GM10266 (cell line): ENCODE results near the gene STXBP6.
"Not testable (repeated sequence)": the region's sequence is repeated elsewhere in the genome, so short reads cannot be mapped to it uniquely, and the experiment has no call there.

Source experiments
- DNase-seq: peaks from one replicate; pipeline ENCODE4 v3.0.0; 2012; ENCODE audit errors: extremely low spot score
- TF ChIP-seq, protein P1 (sequence below): IDR thresholded peaks from 2 replicates; pipeline ENCODE4 v1.5.1; 2012; ENCODE audit warnings: mild to moderate bottlenecking, low read depth; ENCODE audit not compliant: control insufficient read depth, insufficient read depth; ENCODE audit errors: missing control alignments

STXBP6 gene

DNA sequence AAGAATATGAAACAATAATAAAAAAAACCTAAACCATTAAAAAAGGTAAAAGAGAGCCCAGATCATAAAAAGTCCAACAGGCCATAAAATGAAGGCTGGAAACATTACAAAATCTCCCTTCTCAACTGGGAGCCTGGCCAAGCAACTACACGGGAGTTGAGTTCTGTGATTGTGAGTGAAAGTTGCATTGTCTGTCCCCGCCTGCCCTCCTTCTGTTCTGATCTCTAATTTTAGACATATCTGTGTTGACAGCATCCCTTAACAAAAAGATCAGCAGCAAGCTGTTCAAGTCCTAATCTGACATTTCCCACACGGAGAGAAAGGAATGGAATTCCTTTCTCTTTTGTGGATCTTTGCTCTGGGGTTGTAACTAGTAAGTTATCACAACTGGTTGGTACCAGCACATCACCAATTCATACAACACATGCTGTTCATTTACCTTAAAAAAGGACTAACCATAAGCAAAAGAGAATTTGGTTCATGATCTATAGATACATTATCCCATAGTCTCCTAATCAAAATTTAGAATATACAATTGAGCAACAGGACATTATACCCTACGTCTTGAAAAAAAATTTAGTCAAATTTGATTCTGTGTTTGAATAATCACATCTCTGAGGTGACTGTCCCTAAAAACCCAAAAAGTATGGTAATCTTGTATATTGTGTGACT, 210.9 kb downstream of the STXBP6 start:
- TF ChIP-seq, protein P1, sequence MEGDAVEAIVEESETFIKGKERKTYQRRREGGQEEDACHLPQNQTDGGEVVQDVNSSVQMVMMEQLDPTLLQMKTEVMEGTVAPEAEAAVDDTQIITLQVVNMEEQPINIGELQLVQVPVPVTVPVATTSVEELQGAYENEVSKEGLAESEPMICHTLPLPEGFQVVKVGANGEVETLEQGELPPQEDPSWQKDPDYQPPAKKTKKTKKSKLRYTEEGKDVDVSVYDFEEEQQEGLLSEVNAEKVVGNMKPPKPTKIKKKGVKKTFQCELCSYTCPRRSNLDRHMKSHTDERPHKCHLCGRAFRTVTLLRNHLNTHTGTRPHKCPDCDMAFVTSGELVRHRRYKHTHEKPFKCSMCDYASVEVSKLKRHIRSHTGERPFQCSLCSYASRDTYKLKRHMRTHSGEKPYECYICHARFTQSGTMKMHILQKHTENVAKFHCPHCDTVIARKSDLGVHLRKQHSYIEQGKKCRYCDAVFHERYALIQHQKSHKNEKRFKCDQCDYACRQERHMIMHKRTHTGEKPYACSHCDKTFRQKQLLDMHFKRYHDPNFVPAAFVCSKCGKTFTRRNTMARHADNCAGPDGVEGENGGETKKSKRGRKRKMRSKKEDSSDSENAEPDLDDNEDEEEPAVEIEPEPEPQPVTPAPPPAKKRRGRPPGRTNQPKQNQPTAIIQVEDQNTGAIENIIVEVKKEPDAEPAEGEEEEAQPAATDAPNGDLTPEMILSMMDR = no peak
- DNase-seq = no peak

DNA sequence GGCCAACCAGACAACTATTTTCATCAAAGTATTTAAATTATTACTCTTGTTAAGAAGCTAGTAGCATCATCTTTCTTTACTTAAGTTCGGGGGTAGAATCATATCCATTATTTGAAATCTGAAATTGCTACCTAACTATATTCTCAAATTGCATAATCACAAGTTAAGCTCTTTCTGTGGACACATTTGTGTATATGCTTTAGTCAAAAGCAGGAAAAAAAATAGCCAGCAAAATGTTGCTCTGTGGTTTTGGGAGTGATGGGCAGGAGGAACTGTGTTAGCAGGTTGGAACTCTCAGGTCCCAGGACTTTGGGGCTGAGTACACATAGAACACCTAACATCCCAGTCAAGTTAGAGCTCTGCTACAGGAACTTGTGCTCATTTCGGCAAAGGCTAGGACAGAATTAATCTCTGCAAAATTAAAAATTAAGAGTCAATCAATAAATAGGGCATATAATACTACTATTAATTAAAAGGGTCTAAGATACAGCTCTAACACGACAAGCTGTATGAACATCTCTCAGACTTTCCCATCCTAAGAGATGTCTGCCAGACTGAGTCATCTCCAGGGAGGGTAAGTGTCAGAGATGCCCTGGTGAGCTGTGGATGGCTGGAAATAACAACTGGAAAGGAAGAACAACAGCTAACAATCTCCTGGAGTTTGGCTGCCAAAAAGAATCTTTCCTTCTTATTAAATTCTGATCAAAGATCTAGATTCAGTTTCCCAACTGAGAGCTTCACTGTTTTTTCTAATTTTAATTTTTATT, 212.5 kb downstream of the STXBP6 start:
- no peak for DNase-seq
- TF ChIP-seq, protein P1 = no peak

DNA sequence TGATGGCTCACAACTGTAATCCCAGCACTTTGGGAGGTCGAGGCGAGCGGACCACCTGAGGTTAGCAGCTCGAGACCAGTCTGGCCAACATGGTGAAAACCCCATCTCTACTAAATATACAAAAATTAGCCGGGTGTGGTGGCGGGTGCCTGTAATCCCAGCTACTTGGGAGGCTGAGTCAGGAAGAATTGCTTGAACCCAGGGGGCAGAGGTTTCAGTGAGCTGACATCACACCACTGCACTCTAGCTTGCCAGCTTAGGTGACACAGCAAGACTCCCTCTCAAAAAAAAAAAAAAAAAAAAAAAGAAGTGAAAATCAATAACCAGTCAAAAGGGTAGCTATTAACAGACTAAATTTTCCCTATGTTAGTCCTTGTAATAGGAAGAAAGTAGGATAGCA, 213.6 kb downstream of the STXBP6 start:
- DNase-seq = not testable (repeated sequence)

DNA sequence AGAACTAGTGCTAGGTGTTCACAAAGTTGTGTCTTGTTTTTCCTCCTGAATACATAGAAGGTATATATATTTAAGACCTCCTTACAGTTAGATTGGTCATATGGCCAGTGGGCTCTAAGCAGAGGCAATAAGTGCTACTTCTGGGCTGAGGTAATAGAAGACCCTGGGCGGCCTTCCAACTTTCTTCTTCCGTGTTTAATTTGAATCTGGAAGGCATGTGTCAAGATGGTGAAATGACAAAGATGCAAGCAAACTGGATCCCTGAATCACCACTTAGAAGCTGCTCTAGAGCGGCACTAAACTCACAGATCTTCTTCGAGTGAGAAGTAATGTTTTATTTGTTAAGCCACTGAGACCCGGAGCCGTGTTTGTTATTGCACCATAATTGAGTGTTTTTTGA, 215.0 kb downstream of the STXBP6 start:
- DNase-seq = no peak
- TF ChIP-seq, protein P1 = no peak

DNA sequence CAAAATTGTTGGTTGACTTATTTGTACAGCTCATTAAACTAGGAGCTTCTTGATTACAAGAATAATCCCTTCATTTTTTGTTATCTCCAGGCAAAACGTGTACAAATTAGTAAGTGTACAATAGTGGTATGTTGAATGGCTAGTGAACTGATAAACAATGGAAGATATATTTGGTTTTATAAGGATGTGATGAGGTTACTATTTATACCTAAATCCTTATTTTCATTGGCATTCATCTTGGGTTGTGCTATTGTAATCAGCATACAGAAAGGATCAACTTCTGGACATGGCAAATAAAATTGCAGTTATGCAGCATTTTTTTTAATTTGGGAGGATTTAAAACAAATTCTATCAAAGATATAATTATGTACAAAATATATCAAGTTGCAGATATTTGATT, 216.6 kb downstream of the STXBP6 start:
- TF ChIP-seq, protein P1 = no peak
- no peak for DNase-seq

DNA sequence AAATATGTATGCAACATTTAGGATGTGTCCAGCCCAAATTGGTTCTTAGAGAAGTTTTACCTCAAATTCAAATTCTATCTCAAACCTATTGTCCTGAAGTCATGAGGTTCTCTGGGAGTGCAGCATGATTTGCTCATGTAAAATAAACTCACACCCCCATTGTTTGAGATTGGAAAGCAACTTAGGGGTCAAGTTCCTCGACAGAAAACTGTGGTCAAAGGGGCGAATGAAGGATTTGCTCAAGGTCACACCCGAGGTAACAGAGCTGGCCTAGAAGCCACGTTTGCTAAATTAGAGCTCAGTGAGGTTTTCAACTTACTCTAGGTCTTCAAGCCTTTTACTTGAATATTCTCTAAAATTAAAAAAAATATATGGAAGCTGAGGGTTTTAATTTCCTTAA, 218.3 kb downstream of the STXBP6 start:
- TF ChIP-seq, protein P1 = no peak
- no peak for DNase-seq

DNA sequence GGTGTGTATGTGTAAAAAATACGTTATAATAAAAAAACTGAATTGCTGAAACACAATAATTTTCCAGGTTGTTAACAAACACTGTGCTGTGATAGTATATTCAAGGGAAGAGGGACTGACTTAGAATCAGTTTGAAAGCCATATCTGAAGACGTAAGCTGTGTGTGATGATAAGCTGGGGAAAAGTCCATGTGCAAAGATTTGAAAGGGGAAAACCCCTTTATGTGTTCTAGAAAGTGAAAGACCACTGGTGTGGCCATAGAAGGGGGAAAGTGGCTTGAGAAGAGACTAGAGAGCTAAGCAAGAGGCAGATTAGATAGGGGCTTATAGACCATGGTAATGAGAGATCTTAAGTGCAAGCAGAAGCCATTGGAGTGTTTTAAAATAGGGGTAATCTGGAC, 220.1 kb downstream of the STXBP6 start:
- TF ChIP-seq, protein P1 = no peak
- DNase-seq = no peak
